Cortex of kidney (tissue), 1 donor: ENCODE measurements around the gene MEPCE.
"Not testable (repeated sequence)": the region's sequence is repeated elsewhere in the genome, so short reads cannot be mapped to it uniquely, and the experiment has no call there.

Experiments
- DNase-seq: peaks from one replicate; lab custom pipeline; 2025; lab: John Stamatoyannopoulos, UW

The MEPCE gene

DNA sequence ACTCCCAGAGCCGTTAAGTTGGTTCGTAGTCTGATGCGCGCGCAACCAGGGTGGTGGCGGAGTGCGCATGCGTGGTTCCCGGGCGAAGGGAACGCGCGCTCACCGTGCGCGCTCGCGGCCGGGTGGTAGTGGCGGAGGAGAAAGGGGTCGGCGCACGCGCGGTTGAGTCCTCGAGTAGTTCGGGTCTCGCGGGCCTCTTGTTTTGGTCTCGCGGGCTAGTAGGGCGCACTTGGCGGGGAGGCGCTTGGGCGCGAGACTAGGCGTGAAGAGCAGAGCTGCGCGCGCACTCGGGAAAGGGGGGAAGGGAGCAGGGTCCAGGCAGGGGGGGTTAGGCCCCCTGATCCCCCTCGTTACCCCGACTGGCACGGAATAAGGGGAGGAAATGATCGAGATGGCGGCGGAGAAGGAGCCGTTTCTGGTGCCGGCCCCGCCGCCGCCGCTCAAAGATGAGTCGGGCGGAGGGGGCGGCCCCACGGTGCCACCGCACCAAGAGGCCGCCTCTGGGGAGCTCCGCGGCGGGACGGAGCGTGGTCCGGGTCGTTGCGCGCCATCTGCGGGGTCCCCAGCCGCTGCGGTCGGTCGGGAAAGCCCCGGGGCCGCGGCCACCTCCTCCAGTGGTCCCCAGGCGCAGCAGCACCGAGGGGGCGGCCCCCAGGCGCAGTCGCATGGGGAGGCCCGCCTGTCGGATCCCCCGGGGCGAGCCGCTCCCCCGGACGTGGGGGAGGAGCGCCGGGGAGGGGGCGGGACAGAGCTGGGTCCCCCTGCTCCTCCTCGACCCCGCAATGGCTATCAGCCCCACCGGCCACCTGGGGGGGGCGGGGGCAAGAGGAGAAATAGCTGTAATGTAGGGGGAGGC lies at the start of gene MEPCE:
MEPCE (plus strand) TSS at position 195 of the 856 bp plus-strand sequence; CDS start at position 383, 188 bp downstream.
- no peak for DNase-seq

- DNase-seq: no peak
Observed at GRCh38 chr7:100380196-100380595, 49.4 kb upstream of the MEPCE start.

DNA sequence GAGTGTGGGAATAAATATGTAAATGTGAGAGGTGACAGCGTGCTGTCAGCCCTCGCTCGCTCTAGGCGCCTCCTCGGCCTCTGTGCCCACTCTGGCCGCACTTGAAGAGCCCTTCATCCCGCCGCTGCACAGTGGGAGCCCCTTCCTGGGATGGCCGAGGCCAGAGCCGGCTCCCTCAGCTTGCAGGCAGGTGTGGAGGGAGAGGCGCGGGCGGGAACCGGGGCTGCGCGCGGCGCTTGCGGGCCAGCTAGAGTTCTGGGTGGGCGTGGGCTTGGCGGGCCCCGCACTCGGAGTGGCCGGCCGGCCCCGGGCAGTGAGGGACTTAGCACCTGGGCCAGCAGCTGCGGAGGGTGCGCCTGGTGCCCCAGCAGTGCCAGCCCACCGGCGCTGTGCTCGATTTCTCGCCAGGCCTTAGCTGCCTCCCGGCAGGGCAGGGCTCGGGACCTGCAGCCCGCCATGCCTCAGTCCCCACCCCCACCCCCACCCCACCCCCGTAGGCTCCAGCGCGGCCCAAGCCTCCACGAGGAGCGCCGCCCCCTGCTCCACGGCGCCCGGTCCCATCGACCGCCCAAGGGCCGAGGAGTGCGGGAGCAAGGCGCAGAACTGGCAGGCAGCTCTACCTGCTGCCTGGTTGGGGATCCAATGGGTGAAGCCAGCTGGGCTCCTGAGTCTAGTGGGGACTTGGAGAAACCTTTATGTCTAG lies 47.9 kb upstream of the MEPCE start:
- DNase-seq: not testable (repeated sequence)

DNA sequence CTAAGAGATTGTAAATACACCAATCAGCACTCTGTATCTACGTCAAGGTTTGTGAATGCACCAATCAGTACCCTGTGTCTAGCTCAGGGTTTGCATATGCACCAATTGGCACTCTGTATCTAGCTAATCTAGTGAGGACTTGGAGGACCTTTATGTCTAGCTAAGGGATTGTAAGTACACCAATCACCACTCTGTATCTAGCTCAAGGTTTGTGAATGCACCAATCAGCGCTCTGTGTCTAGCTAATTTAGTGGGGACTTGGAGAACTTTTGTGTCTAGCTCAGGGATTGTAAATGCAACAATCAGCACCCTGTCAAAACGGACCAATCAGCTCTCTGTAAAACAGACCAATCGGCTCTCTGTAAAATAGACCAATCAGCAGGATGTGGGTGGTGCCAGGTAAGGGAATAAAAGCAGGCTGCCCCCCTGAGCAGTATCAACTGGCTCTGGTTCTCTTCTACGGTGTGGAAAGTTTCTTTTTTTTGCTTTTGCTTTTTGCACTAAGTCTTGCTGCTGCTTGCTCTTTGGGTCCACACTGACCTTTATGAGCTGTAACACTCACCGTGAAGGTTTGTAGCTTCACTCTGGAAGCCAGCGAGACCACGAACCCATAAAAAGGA lies 47.3 kb upstream of the MEPCE start:
- DNase-seq: not testable (repeated sequence)

- DNase-seq: no peak
Observed at GRCh38 chr7:100384628-100385294, 44.9 kb upstream of the MEPCE start.

DNA sequence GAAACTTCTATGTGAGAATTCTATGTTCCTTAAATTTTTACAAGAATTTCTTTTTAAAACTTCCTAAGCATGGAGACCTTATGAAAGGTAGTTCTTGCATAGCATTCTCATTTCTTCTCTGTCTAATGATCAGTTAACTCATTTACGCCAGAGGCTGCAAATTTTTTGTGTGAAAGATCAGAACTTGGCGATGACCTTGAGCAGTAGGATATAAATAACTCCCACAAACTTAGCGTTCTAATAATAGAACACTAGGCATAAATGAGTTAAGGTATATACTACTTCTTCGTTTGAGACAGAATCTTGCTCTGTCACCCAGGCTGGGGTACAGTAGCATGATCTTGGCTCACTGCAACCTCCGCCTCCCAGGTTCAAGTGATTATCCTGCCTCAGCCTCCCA lies 42.7 kb upstream of the MEPCE start:
- DNase-seq: no peak

- no peak for DNase-seq
Observed at GRCh38 chr7:100387695-100388094, 41.9 kb upstream of the MEPCE start.

GRCh38 chr7:100389437-100390088 lies 40.1 kb upstream of the MEPCE start:
- DNase-seq: no peak

GRCh38 chr7:100390286-100391009 lies 39.2 kb upstream of the MEPCE start:
- no peak for DNase-seq

- no peak for DNase-seq
Observed at GRCh38 chr7:100393233-100393905, 36.3 kb upstream of the MEPCE start.

- no peak for DNase-seq
Observed at GRCh38 chr7:100394077-100394476, 35.6 kb upstream of the MEPCE start.

DNA sequence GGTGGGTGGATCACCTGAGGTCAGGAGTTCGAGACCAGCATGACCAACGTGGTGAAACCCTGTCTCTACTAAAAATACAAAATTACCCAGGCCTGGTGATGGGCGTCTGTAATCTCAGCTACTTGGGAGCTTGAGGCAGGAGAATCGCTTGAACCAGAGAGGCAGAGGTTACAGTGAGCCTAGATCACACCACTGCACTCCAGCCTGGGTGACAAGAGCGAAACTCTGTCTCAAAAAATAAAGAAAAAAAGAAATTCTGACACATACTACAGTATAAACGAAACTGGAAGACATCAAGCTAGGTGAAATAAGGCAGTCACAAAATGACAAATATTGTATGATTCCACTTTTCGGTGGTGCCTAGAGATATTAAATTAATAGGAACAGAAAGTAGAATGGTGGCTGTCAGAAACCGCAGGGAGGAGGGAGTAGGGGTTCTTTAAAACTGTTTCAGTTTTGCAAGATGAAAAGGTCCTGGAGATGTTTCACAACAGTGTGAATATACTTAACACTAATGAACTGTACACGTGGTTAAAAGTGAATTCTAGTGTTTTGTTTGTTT lies 33.1 kb upstream of the MEPCE start:
- no peak for DNase-seq

DNA sequence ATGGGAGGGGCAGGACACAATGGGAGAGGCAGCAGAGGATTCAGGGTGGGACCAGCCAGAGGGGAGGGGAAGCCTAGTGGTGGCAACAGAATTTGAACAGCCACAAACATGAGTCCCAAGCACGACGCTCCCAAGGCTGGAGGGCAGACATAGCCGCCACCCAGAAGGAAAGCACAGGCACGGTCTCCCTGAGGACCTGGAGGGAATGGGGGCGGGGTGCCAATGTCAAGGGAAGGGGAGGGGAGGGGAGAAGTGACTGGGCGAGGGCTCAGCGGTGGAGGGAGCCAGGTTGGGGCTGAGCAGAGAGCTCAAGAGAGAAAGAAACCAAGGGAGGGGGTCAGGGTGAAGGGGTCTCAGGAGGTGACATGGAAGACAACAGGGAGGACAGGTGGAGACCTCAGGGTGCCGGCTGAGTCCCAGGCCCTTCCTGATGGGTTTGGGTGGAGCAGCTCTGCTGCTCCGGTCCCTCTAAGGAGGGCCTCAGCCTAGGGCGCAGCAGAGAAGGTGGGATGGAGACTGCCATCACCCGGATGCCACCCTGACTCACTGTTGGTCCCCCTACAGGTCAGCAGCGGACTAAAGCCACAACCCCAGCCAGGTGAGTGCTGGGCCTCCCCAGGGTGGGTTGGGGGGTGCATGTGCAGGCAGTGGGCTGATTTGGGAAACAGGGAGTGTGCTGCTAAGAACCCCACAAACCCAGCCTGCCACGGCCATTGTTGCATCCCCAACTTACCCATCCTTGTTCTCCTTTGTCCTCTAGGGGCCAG lies 32.1 kb upstream of the MEPCE start:
- DNase-seq: no peak

- DNase-seq: no peak
Observed at GRCh38 chr7:100398239-100398638, 31.4 kb upstream of the MEPCE start.

GRCh38 chr7:100400041-100400440 lies 29.6 kb upstream of the MEPCE start:
- DNase-seq: no peak

- DNase-seq: no peak
Observed at GRCh38 chr7:100400656-100401055, 29.0 kb upstream of the MEPCE start.

GRCh38 chr7:100401811-100402210 lies 27.8 kb upstream of the MEPCE start:
- DNase-seq: no peak

GRCh38 chr7:100402241-100402640 lies 27.4 kb upstream of the MEPCE start:
- DNase-seq: no peak

DNA sequence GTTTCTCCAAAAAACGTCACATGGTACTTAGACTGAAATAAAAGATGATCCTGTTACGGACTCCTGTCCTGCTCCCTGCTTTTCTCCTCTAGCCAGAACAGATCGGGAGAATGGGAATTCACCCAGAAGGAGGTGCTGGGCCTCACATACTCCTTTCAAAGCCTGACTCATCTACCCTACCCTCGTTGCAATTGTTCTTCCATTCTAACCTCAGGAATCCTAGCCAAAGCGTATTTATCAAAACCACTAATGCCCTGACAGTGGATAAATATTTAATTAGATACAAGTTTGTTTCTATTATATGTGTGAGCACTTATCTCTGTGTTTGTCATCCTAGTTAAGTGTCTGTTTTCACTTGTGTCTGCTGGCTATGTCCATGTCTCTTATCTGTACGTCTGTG lies 22.9 kb upstream of the MEPCE start:
- DNase-seq: no peak
